Peyer's patch (tissue), 4 donors: Measurements from ENCODE around the gene NAT8L. TPM values are rescaled to one million over a fixed set of nuclear protein-coding genes. Genes with fewer than 3 reads are reported as not detected.

Experiments used
- DNase-seq, 3 donors: peaks; one replicate each; pipeline ENCODE4 v3.0.0-alpha.2; 2017 to 2019
- H3K27ac ChIP-seq, 4 donors: fragments of 200-600 bp; sonication (generic); one replicate each; pipeline ENCODE4 v1.5.1; 2016 to 2019
- H3K27me3 ChIP-seq, 2 donors: fragments of 200-600 bp; sonication (generic); one replicate each; pipeline ENCODE4 v1.5.1; 2019
- H3K36me3 ChIP-seq, 3 donors: fragments of 200-600 bp; sonication (generic); one replicate each; pipeline ENCODE4 v1.5.1; 2016 to 2019
- H3K4me1 ChIP-seq, 4 donors: fragments of 200-600 bp; sonication (generic); one replicate each; pipeline ENCODE4 v1.5.1; 2016 to 2019
- H3K4me3 ChIP-seq, 4 donors: fragments of 200-600 bp; sonication (generic); 1 replicate in 3 of 4; 2 replicates in 1 of 4; pipeline ENCODE4 v1.5.1; 2016 to 2019; ENCODE audit warnings: mild to moderate bottlenecking in 1 of 4
- H3K9me3 ChIP-seq, 4 donors: fragments of 200-600 bp; sonication (generic); one replicate each; pipeline ENCODE4 v1.5.1; 2016 to 2019; ENCODE audit warnings: mild to moderate bottlenecking in 1 of 4
- POLR2A ChIP-seq, 2 donors: fragments of 450-650 bp; IDR thresholded peaks; one replicate each; pipeline ENCODE4 v1.5.1; 2017; ENCODE audit warnings: antibody characterized with exemption in 2 of 2, mild to moderate bottlenecking in 2 of 2, moderate library complexity in 2 of 2
- total RNA-seq, 4 donors: library from RNA; depleted of rRNA; stranded (reverse); fragments of >200 nt; gene quantifications; one replicate each; pipeline ENCODE4 v1.1.0, GENCODE V29; 2016
- TF ChIP-seq, protein P1 (sequence below), 6 experiments: fragments of 450-650 bp in 4 of 6; fragments of 200-600 bp in 2 of 6; sonication (generic) in 1 of 6; IDR thresholded peaks; one replicate each; pipeline ENCODE4 v1.5.1; 2017 to 2019; ENCODE audit warnings: antibody characterized with exemption in 6 of 6, mild to moderate bottlenecking in 3 of 6, moderate library complexity in 1 of 6

The NAT8L gene
- total RNA-seq, 4 donors from 2014 or later = 0.27 TPM; not detected in 3

DNA sequence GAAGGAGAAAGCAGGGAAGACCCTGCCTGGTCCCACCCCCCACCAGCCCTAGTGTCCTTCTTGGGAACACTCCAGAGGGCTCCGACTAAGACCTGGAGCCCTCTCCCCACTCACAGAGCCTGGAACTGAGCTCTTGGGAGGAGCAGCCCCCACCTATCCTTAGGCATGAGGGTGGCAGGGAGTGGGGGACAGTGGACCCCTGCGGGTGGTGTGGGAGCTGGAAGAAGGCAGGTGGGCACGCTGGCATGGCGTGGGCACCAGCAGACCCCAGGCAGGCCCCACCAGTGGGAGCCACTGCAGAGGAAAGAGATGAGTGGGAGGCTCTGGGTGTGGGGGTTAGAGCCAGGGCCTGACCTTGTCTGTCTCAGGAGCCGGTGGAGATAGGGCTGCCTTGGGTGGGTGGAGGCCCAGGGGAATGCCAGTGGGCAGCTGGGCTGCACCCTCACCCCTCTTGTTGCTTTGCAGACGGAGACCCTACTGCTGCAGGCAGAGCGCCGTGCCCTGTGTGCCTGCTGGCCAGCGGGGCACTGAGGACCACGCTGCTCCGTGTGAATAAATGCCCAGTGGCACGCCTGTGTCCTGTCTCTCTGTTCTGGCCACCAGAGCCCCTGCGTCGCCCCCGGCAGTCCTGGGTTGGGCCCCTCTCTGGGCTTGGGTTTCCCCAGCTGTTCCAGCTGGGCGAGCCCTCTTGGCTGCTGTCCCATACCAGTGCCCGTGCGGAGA, 15.6 kb upstream of the NAT8L start:
- Histone ChIP-seq H3K4me3 (no peak overlapping the region), H3K9me3 (no peaks in the 10 kb centered on the region), H3K4me1 (peaks cover 0 to 28% (median 20%) of the 10 kb centered on the region in 4 donors), H3K36me3 (no peaks in the 10 kb centered on the region), H3K27me3 (peaks cover 0 to 10% of the 10 kb centered on the region in 2 donors), H3K27ac (no peak overlapping the region)
- DNase-seq = peak in 1 of 3 donors; percentile 38
- TF ChIP-seq POLR2A (IDR thresholded peaks at IDR 0.05) = no peak
- TF ChIP-seq, protein P1, sequence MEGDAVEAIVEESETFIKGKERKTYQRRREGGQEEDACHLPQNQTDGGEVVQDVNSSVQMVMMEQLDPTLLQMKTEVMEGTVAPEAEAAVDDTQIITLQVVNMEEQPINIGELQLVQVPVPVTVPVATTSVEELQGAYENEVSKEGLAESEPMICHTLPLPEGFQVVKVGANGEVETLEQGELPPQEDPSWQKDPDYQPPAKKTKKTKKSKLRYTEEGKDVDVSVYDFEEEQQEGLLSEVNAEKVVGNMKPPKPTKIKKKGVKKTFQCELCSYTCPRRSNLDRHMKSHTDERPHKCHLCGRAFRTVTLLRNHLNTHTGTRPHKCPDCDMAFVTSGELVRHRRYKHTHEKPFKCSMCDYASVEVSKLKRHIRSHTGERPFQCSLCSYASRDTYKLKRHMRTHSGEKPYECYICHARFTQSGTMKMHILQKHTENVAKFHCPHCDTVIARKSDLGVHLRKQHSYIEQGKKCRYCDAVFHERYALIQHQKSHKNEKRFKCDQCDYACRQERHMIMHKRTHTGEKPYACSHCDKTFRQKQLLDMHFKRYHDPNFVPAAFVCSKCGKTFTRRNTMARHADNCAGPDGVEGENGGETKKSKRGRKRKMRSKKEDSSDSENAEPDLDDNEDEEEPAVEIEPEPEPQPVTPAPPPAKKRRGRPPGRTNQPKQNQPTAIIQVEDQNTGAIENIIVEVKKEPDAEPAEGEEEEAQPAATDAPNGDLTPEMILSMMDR (IDR thresholded peaks at IDR 0.05) = no peak

DNA sequence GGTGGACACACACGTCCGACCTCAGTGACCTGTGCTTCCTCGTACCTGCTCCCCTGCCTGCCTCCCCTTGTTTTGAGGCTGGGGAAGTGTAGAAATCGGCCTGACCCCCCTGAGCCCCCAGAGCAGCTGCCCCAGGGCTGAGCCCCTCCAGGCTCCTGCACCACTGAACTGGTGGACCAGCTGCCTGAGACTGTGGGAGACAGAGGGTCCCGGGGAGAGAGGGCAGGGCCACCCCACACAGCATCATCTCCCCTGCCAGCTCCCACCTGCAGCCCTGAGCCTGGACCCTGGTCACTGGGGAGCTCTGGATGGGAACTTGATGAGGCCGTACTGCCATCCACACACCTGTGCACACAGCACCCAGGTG, 15.0 kb upstream of the NAT8L start:
- TF ChIP-seq, protein P1 (IDR thresholded peaks at IDR 0.05) = no peak
- no peak for TF ChIP-seq POLR2A (IDR thresholded peaks at IDR 0.05)
- Histone ChIP-seq H3K4me3 (no peak overlapping the region), H3K27ac (no peak overlapping the region), H3K36me3 (no peaks in the 10 kb centered on the region), H3K27me3 (peaks cover 0 to 10% of the 10 kb centered on the region in 2 donors), H3K4me1 (peaks cover 0 to 28% (median 20%) of the 10 kb centered on the region in 4 donors), H3K9me3 (no peaks in the 10 kb centered on the region)
- peak in 1 of 3 donors; percentile 37 for DNase-seq

DNA sequence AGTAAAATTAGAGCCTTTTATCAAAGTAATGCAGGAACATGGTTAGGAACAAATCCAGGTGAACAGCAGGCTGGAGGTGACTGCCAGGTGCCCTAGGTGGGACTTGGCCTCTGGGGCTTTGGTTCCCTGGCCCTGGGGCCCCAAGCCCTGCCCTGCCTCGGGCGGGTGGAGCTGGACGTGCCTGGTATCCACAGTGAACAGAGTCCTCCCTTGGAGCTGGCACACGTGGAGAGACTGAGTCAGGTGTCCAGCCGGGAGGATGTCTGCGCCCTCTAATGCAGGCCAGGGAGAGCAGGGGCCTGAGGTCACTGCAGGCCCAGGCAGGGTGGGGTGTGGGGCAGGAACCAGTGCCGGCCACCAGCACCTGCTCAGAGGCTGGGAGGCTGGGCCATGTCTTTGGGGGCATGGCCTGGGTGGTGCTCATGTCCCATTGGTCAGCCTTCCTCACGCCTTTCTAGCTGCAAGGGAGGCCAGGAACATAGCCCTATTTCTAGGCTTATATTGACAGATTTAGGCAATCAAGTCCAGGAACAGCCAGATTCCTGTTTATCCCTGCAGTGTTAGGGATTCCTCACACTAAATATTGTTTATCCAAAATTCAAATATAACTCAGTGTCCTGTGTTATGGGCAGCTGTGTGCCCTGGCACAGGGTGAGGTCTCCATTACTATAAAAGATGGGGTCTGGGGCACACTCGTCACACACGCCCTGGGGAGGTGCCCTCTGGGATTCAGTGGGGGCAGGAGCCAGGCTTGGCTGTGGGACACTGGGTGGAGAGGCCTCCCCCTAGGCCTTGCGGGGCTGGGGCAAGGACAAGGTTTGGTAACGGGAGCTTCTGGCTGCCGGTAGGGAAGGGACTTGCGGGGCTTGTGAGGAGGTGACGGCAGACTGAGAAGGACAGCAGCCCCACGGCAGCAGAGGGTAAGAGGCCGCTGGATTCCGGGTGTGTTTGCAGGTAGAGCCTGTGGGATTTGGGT, 14.3 kb upstream of the NAT8L start:
- TF ChIP-seq, protein P1 (IDR thresholded peaks at IDR 0.05) = no peak
- TF ChIP-seq POLR2A (IDR thresholded peaks at IDR 0.05) = no peak

DNA sequence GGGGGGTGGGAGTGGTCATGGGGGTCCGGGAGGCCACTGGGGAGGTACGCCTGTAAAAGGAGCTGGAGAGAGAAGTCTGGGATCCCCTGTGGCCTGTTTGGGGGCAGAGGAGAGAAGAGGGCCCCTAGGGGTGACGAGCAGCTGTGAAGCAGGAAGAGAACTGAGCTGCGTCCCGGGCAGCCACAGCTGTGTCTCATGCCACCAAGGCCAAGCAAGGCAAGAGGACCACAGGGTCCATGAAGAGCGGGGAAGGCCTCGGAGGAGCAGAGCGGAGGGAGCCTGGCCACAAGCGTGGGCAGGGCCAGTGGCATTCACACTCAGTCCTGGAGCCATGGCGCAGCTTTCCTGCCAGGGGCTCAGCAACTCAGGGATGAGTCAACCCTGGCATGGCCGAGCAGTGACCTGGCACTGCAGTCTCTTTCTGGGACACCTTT, 13.6 kb upstream of the NAT8L start:
- TF ChIP-seq POLR2A (IDR thresholded peaks at IDR 0.05) = no peak
- TF ChIP-seq, protein P1 (IDR thresholded peaks at IDR 0.05) = no peak
- Histone ChIP-seq H3K27me3 (peaks cover 0 to 6% of the 10 kb centered on the region in 2 donors), H3K9me3 (no peaks in the 10 kb centered on the region), H3K4me1 (peaks cover 0 to 25% (median 18%) of the 10 kb centered on the region in 4 donors), H3K36me3 (no peaks in the 10 kb centered on the region), H3K4me3 (no peak overlapping the region), H3K27ac (no peak overlapping the region)
- peak in 2 of 3 donors; percentile 36 to 48 for DNase-seq

More for the DNA sequence above, 14.3 kb upstream of the NAT8L start:
- DNase-seq = peak in 1 of 3 donors; percentile 38
- Histone ChIP-seq H3K27ac (no peak overlapping the region), H3K27me3 (peaks cover 0 to 10% of the 10 kb centered on the region in 2 donors), H3K36me3 (no peaks in the 10 kb centered on the region), H3K9me3 (no peaks in the 10 kb centered on the region), H3K4me3 (no peak overlapping the region), H3K4me1 (peaks cover 0 to 28% (median 20%) of the 10 kb centered on the region in 4 donors)

DNA sequence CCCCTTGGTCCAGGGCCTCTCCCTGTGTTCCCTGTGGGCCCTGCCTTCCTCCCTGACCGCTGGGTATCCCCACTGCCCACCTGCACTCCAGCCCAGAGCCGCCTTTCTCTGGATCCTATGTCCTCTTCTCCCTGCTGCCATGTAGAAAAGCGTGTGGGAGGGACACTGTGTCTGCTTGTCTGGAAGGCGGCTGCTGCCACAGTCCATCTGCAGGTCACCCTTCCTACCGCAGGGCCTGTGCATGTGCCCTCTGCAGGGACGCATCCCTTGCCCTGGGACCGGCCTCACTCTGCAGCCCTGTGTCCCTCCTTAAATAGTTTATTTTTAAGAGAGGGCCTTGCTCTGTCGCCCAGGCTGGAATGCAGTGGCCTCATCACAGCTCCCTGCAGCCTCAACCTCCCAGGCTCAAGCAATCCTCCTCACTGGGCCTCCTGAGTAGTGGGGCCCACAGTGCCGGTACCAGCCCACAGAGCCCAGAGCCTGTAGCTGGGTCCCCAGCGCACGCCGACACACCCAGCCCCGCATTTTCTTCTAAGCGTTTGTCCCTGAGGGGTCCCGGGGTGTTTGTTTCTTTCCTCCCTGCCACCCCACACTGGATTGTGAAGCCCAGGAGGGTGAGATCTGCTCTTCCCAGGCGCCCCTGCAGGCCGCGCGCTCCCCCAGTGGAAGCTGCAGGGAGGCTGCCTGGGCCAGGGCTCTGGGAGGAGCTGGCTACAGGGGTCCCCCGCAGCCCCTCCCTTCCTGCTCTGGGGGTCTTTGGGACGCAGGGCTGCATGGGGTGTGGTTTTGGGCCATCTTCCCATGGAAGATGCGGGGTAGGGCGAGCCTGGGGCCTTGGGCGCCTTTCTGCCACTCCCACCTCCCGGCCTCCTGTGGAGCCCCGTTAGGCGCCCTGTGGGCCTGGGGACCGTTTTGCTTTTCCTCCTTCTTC, 12.8 kb upstream of the NAT8L start:
- no peak for TF ChIP-seq POLR2A (IDR thresholded peaks at IDR 0.05)
- TF ChIP-seq, protein P1 (IDR thresholded peaks at IDR 0.05) = no peak
- Histone ChIP-seq H3K4me3 (no peak overlapping the region), H3K27ac (no peak overlapping the region), H3K27me3 (no peaks in the 10 kb centered on the region), H3K36me3 (no peaks in the 10 kb centered on the region), H3K9me3 (no peaks in the 10 kb centered on the region), H3K4me1 (peaks cover 0 to 17% (median 11%) of the 10 kb centered on the region in 4 donors)
- peak in 1 of 3 donors; percentile 30 for DNase-seq
